ENCODE results near the gene LLGL2. TPM values are rescaled to one million over a fixed set of nuclear protein-coding genes. Genes with fewer than 3 reads are reported as not detected.

Gene LLGL2
- total RNA-seq, 2 experiments from 2014 or later, result 12.6 to 21.6 TPM

- no TSS peak for BruUV-seq (replicated peaks)
- TF ChIP-seq CTCF (conservative IDR thresholded peaks at IDR 0.05; ENCODE audit: low read length), result no peak
- TF ChIP-seq EZH2phosphoT487 (IDR thresholded peaks at IDR 0.05; ENCODE audit: borderline replicate concordance, low read depth, low read length), result no peak
- DNase-seq (ENCODE audit: low spot score), result no peak
- Histone ChIP-seq H3K79me2 (ENCODE audit: insufficient read depth, low read depth, low read length) (no peaks in the 10 kb centered on the region), H3K36me3 (ENCODE audit: insufficient read depth, low read length) (no peaks in the 10 kb centered on the region), H3K9me3 (ENCODE audit: low read length) (no peaks in the 10 kb centered on the region), H3K4me1 (ENCODE audit: insufficient read depth, low read length, poor library complexity, severe bottlenecking) (no peaks in the 10 kb centered on the region), H3K27ac (ENCODE audit: low read depth, low read length, poor library complexity, severe bottlenecking) (no peak overlapping the region), H4K20me1 (ENCODE audit: insufficient read depth, low read length) (no peaks in the 10 kb centered on the region), H3K4me2 (ENCODE audit: low read length) (no peak overlapping the region), H2AFZ (ENCODE audit: low read length) (no peak overlapping the region), H3K4me3 (ENCODE audit: low read depth, low read length, poor library complexity, severe bottlenecking) (no peak overlapping the region), H3K9me2 (ENCODE audit: insufficient read depth, low read length) (no peaks in the 10 kb centered on the region)
- intact Hi-C loops (cut with micrococcal nuclease; ENCODE audit: unreplicated experiment), result no loop called here
- ChIA-PET CTCF (ENCODE audit: unreplicated experiment) (interaction anchor here (0.6 to 1.5 kb wide), 2 partner anchors 48 to 422 kb away, joined by 3 to 6 read pairs; no protein-coding TSS in a partner anchor), POLR2A (no interaction called here)
Measured at GRCh38 chr17:75603123-75603522, 77.6 kb downstream of the LLGL2 start.

- ChIA-PET CTCF (ENCODE audit: unreplicated experiment) (interaction anchor here (0.6 to 1.5 kb wide), 4 partner anchors 30 to 145 kb away, joined by 3 to 5 read pairs (median 3); no protein-coding TSS in a partner anchor), POLR2A (no interaction called here)
- intact Hi-C loops (cut with micrococcal nuclease; ENCODE audit: unreplicated experiment), result no loop called here
- no peak for DNase-seq (ENCODE audit: low spot score)
- Histone ChIP-seq H3K36me3 (ENCODE audit: insufficient read depth, low read length) (no peaks in the 10 kb centered on the region), H3K4me3 (ENCODE audit: low read depth, low read length, poor library complexity, severe bottlenecking) (no peak overlapping the region), H4K20me1 (ENCODE audit: insufficient read depth, low read length) (no peaks in the 10 kb centered on the region), H3K9me3 (ENCODE audit: low read length) (no peaks in the 10 kb centered on the region), H2AFZ (ENCODE audit: low read length) (no peak overlapping the region), H3K79me2 (ENCODE audit: insufficient read depth, low read depth, low read length) (no peaks in the 10 kb centered on the region), H3K4me2 (ENCODE audit: low read length) (no peak overlapping the region), H3K4me1 (ENCODE audit: insufficient read depth, low read length, poor library complexity, severe bottlenecking) (no peaks in the 10 kb centered on the region), H3K27ac (ENCODE audit: low read depth, low read length, poor library complexity, severe bottlenecking) (no peak overlapping the region), H3K9me2 (ENCODE audit: insufficient read depth, low read length) (no peaks in the 10 kb centered on the region)
- TF ChIP-seq CTCF (conservative IDR thresholded peaks at IDR 0.05; ENCODE audit: low read length), result no peak
- no peak for TF ChIP-seq EZH2phosphoT487 (IDR thresholded peaks at IDR 0.05; ENCODE audit: borderline replicate concordance, low read depth, low read length)
- BruUV-seq (replicated peaks), result no TSS peak
Measured at GRCh38 chr17:75604034-75604695, 78.7 kb downstream of the LLGL2 start.

- Histone ChIP-seq H3K4me2 (ENCODE audit: low read length) (no peak overlapping the region), H3K4me1 (ENCODE audit: insufficient read depth, low read length, poor library complexity, severe bottlenecking) (no peaks in the 10 kb centered on the region), H3K36me3 (ENCODE audit: insufficient read depth, low read length) (no peaks in the 10 kb centered on the region), H2AFZ (ENCODE audit: low read length) (no peak overlapping the region), H4K20me1 (ENCODE audit: insufficient read depth, low read length) (no peaks in the 10 kb centered on the region), H3K9me2 (ENCODE audit: insufficient read depth, low read length) (no peaks in the 10 kb centered on the region), H3K9me3 (ENCODE audit: low read length) (no peaks in the 10 kb centered on the region), H3K27ac (ENCODE audit: low read depth, low read length, poor library complexity, severe bottlenecking) (no peak overlapping the region), H3K79me2 (ENCODE audit: insufficient read depth, low read depth, low read length) (no peaks in the 10 kb centered on the region), H3K4me3 (ENCODE audit: low read depth, low read length, poor library complexity, severe bottlenecking) (no peak overlapping the region)
- intact Hi-C loops (cut with micrococcal nuclease; ENCODE audit: unreplicated experiment), result no loop called here
- no peak for TF ChIP-seq EZH2phosphoT487 (IDR thresholded peaks at IDR 0.05; ENCODE audit: borderline replicate concordance, low read depth, low read length)
- TF ChIP-seq CTCF (conservative IDR thresholded peaks at IDR 0.05; ENCODE audit: low read length), result no peak
- ChIA-PET POLR2A (interaction anchor here (0.6 kb wide), 1 partner anchor 230 kb away, joined by 3 read pairs; no protein-coding TSS in a partner anchor), CTCF (ENCODE audit: unreplicated experiment) (no interaction called here)
- no peak for DNase-seq (ENCODE audit: low spot score)
- no TSS peak for BruUV-seq (replicated peaks)
Measured at GRCh38 chr17:75605790-75606189, 80.3 kb downstream of the LLGL2 start.
